GM21423 (cell line): Measurements from ENCODE around the gene OCA2.

Source experiments
- ATAC-seq: cut with Tn5 transposase; IDR thresholded peaks from one replicate; pipeline ENCODE4 v1.9.1; 2021; ENCODE audit warnings: mild to moderate bottlenecking, moderate library complexity; ENCODE audit not compliant: unreplicated experiment

The OCA2 gene

DNA sequence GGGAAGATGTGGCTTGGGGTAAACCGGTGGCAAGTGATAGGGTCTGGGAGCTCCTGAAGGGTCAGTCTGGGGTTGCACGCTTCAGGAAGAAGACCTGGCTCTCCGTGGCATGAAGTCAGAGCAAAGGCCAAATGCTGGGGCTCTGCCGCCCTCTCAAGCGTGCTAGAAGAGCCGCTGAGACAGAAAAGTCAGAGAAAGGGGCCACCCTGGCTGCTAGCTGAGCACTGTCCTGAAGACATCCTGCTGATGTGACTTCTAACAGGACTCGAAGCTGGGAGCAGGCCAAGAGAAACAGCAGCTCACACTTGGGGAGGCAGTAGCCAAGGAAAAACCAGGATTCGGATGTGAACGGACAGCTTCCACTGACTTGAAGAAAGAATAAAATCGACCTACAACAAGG is 270.4 kb downstream of the OCA2 start:
- ATAC-seq = no peak

DNA sequence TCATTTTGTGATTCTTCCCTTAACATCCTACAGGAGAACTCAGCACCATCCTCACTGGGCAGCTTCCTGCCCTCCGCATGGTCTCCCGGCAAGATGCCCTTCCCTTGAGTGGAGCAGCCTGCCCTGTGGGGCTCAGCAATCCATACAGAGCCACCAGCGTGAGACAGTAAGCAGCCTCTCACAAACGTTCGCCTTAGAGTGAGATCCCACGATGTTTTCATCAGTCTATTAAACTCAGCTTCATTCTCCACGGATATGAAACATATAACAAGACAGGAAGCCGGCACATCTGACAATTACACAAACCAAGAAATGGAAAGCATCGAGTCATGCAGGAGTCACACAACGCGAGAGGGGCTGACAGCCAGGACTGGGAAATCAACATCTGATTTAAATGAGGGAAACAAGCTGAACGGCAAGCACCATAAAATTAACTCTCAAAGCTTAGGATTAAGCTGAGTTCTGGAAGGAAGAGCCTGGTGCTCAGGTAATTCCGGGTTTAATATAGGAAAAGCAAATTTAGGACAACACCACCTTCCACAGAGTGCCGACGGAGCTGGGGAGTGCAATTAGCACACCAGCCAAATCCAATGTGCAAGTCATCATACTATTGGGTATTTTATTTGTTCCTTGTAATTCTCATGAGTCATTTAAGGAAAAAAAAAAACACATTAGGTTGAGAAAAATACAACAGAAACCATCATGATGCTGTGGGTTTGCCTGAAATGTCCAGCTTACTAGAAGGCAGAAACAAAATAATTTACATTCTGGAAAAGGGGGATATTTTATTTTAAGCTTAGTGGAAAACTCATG is 272.0 kb downstream of the OCA2 start:
- no peak for ATAC-seq

GRCh38 chr15:27826411-27826810 is 272.7 kb downstream of the OCA2 start:
- no peak for ATAC-seq

GRCh38 chr15:27824841-27825422 is 274.2 kb downstream of the OCA2 start:
- no peak for ATAC-seq

DNA sequence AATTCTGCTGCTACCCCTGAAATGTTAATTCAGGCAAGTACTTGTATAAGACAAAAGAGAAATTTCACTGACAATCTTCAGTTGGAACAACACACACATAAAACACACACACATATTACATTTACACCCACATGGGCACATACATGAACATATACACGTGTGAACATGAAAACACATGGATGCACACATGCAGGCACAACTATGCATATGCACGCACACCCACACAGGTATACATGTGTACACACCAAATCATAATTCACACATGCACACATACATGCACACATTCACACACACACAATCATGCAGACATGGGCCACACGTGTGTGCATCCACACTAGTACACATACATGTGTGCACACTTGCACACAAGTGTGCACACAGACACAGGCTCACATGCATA is 277.8 kb downstream of the OCA2 start:
- ATAC-seq = no peak

DNA sequence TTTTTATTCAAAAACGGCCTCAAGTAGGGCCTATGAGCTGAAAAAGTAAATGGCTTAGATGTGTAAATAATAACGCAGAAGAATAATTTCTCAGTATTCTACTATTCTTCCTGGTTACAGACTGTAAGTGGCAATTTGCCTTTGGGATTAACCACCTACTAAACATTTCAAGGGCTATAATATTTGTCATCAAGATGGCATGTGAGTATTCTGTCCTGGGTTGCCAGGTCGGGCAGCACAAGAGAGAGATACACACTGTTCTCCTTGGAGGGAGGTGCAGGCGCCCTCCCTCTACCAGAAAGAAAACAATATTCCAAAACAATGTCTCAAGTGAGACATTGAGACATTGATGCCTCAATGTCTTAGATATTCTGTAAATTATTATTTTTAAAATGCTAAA is 278.4 kb downstream of the OCA2 start:
- ATAC-seq = no peak

- ATAC-seq = no peak
Observed at GRCh38 chr15:27820232-27820631, 278.9 kb downstream of the OCA2 start.

DNA sequence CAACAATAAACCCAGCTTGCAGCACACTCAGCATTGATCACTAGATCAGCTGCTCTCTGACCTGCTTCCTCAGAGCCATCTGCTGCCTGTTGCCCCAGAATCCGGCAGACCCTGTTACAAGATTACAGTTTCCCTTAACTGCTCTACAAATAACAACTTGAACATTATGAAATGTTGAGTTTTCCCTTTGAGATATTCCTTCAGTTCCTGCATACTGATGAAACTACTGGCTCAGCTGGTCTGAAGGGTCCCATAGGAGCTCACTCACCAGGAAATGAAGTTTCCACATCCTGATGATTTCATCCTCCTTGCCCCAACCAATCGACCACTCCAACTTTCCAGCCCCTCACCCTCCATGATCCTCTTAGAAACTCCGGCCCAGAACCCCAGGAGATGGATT is 281.9 kb downstream of the OCA2 start:
- ATAC-seq = no peak

GRCh38 chr15:27816790-27817189 is 282.3 kb downstream of the OCA2 start:
- ATAC-seq = no peak

DNA sequence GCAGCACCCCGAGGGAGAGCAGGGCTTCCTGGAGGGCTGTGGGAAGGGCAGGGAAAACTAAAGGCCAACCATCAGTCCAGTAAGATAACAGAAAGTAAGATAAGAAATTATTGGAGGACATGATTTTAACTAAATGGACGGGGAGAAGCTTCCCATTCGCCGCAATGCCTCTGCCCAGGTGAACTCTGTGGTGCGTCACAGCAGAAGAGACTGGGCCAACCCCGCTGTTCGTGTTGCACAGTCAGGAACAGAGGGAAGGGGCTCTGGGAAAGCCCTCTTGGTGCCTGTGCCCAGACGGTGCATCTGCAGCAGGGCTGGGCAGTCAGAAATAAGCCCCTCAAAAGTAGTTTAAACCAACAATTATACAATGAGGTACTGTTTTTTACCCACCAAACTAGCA is 284.1 kb downstream of the OCA2 start:
- ATAC-seq = no peak

DNA sequence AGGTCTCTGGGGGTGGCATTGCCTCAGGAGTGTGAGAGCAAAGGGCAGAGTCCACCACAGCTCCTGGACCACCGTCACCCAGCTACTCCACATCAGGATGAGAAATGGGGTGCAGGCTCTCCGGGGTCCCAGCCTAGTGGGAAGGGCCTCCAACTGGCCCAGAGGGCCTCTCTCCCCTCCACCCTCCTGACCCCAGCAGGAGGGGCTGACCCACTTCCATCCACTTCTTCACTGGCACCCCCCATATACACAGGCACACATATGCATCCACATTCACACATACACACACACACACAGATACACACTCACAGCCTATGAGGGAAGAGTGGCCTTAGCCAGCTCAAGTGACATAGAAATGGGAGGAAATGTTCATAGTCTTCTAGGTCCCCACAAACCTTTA is 286.0 kb downstream of the OCA2 start:
- ATAC-seq = no peak

GRCh38 chr15:27808182-27808581 is 290.9 kb downstream of the OCA2 start:
- ATAC-seq = no peak

DNA sequence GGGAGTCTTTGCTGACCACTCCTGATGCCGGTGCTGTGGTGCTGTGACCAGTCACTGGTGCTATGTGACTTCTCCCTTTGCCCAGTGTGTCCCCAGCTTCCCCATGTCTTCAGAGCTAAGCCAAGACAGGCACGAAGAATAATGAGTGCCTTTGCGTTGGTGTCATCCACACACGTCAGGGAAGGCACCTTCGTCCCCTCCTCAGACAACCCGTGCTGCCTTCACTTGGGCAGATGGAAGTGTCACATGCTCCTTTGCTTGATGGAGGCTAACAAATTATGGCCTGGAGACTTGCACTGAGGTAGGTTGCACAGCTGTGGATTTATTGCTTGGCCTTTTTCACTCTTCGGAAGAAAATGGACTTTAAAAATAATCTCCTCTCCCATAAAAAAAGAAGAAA is 291.8 kb downstream of the OCA2 start:
- no peak for ATAC-seq

DNA sequence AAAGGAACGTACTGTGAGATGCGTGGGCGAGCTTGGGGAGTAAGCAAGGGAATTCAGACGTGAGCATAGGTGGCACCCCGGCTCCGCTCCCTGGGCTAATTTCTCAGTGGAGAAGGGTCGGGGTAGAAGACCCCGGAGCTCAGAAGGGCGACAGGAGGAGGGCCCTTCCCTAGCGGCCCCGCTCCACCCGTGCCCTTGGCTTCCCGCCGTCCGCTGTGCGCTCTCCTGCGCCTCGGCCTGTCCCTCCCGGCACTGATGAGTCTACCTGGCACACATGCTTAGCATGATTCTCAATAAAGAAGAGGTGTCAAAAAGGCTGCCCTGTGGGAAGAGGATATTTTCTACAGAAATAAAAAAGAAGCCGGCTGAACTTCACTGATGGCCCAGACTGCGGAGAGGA is 292.7 kb downstream of the OCA2 start:
- ATAC-seq = no peak

DNA sequence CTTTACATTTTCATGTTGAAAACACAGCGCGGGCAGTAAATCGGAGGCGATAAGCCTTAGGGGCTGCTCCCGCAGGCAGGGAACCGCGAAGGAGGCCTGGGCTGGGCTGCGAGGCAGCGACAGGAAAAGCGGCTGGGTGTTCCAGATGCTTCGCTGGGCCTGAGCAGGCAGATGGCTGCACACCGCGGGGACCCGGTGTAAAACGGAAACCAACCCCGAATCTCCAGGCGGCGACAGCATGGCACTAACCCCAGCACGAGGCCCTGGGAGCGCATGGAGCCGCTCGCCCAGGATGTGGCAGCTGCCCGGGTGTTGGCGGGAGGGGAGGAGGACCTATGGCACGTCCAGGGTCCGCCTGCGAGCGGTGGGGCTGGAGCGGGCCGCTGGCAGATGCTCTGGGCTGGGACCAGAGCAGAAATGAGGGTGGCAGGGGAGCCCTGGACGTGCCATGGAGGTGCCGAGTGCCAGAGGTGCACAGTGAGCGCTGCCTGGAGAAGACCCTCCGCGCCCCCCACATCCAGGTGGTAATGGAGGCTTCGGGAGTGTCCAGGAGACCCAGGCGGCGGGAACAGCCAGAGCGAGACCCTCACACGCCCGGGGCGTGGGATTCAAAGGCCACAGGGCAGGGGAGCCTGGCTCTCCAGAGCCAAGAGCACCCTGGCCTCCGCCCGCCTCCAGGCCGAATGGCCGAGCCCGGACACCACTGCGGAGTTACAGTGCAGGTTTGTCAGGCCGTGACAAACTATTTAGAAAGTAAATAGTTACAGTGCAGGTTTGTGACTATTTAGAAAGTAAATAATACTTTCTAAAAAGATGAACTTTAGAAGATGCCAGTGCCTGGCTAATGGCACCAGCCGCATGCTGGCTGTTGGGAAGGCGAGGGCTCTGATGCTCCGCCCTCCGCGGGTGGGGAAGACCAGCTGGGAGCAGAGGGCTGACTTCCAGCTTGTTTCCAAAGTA is 293.6 kb downstream of the OCA2 start:
- no peak for ATAC-seq

- no peak for ATAC-seq
Observed at GRCh38 chr15:27804569-27805260, 294.4 kb downstream of the OCA2 start.

- no peak for ATAC-seq
Observed at GRCh38 chr15:27798807-27799206, 300.3 kb downstream of the OCA2 start.

- ATAC-seq = no peak
Observed at GRCh38 chr15:27797765-27798164, 301.4 kb downstream of the OCA2 start.

DNA sequence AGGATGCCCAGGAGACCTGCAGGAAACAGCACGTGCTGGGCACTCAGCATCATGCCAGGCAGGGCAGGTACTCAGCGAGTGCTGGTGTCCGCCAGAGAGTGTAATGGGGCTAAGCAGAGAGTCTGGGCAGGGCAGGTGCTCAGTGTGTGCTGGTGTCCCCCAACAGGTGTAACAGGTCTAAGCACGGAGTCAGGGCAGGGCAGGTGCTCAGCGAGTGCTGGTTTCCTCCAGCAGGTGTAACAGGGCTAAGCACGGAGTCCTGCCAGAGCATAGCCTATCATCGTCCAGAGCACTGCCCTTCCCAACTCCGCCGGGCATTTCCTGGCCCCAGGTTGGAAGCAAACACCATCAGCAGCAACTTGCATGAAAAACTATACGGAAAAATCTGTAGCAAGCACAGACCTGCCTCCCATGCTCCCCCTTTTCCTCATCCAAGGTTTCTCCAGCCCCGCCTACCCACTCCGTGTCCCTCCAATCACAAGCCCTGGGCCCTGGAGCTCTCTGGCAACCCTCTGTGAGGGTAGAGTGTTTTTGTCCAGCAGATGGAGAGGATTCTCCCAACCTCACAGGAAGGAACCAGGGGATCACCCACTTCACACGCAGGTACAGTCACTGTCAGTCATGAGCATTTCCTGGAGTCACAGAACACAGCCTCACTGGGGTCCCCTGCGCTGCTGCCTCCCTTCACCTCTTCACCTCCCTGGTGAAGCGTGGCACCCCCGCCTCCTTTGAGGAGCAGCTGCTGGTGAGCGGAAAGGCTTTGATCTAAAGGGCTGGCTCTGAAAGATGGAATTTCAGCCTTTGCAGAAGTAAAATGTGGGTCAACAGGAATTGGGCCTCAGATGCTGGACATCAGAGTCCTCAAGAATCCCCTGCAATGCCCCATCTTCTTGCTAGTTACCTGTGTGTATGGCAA is 302.5 kb downstream of the OCA2 start:
- no peak for ATAC-seq

GRCh38 chr15:27792756-27793264 is 306.3 kb downstream of the OCA2 start:
- no peak for ATAC-seq
